ENCODE measurements around the gene CHRM1. TPM values are rescaled to one million over a fixed set of nuclear protein-coding genes. Genes with fewer than 3 reads are reported as not detected.
"Not testable (repeated sequence)": the region's sequence is repeated elsewhere in the genome, so short reads cannot be mapped to it uniquely, and the experiment has no call there.

Gene CHRM1, protein sequence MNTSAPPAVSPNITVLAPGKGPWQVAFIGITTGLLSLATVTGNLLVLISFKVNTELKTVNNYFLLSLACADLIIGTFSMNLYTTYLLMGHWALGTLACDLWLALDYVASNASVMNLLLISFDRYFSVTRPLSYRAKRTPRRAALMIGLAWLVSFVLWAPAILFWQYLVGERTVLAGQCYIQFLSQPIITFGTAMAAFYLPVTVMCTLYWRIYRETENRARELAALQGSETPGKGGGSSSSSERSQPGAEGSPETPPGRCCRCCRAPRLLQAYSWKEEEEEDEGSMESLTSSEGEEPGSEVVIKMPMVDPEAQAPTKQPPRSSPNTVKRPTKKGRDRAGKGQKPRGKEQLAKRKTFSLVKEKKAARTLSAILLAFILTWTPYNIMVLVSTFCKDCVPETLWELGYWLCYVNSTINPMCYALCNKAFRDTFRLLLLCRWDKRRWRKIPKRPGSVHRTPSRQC
- total RNA-seq: not detected in 2 replicates

DNA sequence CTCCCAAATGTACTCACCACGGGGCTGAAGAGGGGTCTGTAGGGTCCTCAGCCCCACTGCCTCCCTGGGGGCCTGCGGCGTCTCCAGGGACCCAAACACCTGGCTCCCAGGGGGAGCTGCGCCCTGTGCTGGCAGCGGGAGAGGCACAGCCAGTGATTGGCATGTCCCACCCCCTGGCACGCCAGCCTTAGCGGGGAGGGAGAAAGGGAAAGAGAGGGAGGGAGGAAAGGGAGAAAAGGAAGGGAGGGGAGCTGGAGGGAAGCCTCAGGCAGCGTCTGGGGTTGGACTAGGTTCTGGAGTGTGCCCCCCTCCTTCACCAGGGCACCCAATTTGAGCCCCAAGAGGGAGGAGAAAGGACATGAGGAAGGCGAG is at the start of gene CHRM1:
Gene CHRM1 (minus strand): TSS at position 163 of the 372 bp plus-strand sequence. CDS start 10,263 bp downstream, outside the sequence.
- DNase-seq (ENCODE audit: extremely low read depth, low read depth, low spot score): no peak

- DNase-seq (ENCODE audit: extremely low read depth, low read depth, low spot score): no peak
Observed at GRCh38 chr11:62965574-62965973, 44.4 kb upstream of the CHRM1 start.

- no peak for DNase-seq (ENCODE audit: extremely low read depth, low read depth, low spot score)
Observed at GRCh38 chr11:62962391-62962790, 41.2 kb upstream of the CHRM1 start.

- DNase-seq (ENCODE audit: extremely low read depth, low read depth, low spot score): no peak
Observed at GRCh38 chr11:62961017-62961570, 39.9 kb upstream of the CHRM1 start.

- no peak for DNase-seq (ENCODE audit: extremely low read depth, low read depth, low spot score)
Observed at GRCh38 chr11:62959422-62959980, 38.3 kb upstream of the CHRM1 start.

DNA sequence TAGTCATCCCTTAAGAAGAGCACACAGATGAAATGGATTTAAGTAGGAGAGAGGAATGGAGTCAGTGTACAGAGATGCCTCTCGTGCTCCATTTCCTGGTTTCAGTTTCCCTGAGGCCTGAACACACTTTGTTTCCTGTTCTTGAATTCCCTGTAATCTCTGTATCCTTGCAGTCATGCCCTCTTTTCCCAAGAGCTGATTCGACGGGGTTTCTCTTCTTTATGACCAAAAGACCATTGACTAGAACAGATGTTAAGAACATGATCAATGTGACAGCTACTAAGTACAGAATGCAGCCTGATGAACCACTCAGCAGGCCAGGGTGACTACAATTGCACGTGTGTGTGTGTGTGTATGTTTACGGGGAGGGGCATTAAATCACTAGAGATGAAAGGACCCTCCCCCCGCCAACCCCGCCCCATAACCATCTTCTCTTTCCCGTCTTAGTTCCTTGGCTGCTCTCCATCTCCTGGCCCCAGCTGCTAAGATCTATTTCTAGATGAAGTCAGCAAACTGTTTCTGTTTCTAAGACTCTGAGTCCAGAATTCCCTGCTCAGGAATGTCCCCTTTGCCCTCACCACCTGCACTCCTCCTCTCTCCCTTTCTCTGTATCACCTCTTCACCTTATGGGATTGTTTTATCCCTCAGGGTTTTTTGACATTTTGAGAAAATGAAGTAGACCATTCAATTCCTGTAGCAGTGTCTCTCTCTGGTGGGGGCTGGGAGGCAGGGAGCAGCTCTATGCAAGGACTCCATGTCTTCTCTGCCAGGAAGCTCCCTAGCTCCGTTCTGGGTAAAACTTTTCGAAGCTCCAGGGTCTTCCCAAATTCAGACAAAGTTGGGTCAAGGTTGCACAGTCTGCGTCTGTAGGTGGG is 37.6 kb upstream of the CHRM1 start:
- no peak for DNase-seq (ENCODE audit: extremely low read depth, low read depth, low spot score)

DNA sequence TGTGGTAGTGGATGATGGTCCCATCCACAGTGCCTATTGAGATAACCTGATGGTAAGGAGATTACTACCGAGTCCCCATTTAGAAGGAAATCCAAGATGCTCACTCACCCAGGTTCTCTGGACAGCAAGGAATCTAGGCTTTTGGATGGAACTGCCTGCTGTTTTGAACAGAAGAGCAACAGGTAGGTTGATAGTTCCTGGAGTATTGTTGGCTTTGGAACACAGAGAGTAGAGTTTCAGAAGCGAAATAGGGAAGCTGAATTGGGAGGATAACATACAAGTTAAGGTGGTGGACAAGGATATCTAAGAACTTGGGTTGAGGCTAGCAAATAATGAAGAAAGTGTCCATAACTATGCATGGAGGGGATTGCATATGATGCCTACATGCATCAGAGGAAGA is 36.0 kb upstream of the CHRM1 start:
- no peak for DNase-seq (ENCODE audit: extremely low read depth, low read depth, low spot score)

DNA sequence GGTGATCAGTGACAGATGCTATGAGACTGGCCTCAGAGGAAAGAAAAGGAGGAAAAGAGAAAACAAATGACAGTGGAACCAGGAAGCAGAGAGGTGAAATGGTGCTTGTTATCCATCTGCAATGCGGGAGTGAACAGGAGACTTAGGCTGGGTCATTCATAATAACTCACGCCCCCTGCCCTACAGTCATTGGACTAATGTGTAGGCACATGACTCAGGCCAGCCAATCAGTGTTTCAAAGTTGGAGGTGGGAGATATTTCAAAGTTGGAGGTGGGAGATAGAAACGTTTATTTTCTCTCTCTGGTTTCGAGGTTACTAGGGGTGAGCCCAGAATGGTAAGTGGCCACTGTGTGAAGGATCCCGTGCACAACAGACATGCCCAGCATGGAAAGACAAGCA is 33.3 kb upstream of the CHRM1 start:
- no peak for DNase-seq (ENCODE audit: extremely low read depth, low read depth, low spot score)

DNA sequence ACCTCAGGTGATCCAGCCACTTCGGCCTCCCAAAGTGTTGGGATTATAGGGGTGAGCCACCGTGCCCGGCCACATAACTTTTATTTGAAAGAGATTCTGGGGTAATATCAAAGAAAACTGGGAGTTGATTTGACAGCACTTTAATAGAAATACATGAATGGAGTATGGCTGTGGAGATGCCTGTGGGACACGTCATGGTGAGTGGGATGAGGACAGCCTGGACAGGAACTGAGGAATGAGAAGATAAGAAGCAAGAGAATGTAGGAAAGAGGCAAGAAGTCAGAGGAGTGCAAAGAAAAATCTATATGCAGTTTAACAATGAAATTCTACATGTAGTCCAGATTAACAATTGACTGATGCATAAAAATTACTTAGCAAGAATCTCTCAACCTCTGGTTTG is 32.6 kb upstream of the CHRM1 start:
- no peak for DNase-seq (ENCODE audit: extremely low read depth, low read depth, low spot score)

DNA sequence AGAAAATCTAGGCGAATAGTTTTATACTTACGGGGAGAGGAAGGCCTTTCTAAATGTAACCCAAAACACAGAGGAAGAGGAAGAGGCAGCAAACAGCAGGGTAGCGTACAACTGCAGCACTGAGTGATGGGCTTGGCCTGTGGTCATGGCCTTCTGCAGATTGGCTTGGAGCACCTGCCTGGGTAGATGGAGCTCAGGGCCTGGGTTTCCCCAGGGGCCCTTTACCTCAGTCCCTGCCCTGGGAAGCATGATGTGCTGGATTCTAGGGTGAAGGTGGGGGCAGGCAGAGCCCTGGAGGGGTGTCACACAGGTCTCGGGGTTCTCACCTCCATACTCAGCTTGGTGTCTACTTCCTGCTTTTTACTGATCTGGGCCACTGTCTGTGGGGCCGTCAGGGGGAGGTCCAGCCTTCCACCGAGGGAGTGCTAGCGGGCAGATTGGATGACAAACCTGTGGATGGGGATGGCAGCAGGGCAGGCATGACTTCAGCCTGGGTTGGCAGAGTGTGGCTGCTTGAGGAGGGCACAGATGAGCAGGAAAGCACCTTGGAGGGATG is 27.7 kb upstream of the CHRM1 start:
- DNase-seq (ENCODE audit: extremely low read depth, low read depth, low spot score): no peak

GRCh38 chr11:62945538-62945937 is 24.4 kb upstream of the CHRM1 start:
- DNase-seq (ENCODE audit: extremely low read depth, low read depth, low spot score): not testable (repeated sequence)

GRCh38 chr11:62937528-62937927 is 16.4 kb upstream of the CHRM1 start:
- DNase-seq (ENCODE audit: extremely low read depth, low read depth, low spot score): not testable (repeated sequence)

DNA sequence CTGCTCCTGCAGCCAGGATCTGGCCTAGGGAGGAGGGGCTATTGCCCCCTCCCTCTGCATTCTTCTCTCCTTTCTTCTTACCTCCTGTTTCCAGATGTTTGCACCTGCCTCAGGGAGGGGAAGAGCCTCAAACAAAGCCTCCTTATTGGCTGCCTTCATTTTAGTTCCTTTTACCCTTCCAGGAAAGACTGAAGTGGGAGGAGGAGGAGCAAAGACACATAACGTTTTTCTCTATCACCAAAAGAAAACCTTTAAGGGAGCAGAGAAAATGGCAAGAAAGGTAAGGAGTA is 13.3 kb upstream of the CHRM1 start:
- DNase-seq (ENCODE audit: extremely low read depth, low read depth, low spot score): no peak

DNA sequence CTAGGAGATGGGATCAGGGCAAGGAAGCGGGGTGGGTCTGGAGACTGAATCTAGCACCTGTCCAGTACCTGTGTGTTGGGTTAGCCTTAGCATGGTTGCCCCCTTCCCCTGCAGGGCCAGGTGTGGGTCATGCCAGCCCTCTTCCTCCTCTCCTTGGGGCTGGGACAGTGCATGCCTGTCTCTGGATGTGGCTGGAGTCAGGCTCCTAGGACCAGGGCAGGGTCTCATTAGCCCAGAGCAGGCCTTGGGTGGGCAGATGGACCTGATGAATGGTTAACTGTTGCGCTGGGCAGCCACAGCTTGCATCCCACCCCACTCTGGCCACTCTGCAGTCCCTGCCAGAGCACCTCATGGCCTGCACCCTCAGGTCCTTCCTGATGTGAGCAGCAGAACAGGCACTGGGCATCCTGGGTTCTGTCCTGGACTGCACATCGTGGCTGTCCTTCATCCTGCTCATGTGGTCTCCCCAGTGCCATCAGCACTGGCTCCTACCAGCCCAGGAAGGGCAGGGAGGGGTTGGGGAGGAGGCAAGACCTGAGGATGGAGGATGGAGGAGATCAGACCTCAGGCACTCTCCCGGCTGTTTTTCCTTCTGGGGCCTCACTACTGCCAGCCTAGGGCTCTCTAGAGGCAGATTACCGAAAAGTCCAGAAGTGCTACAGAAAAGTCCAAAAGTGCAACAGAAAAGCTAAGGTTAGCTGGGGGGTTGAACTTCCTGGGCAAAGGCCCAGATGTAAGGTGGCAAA is 12.8 kb upstream of the CHRM1 start:
- no peak for DNase-seq (ENCODE audit: extremely low read depth, low read depth, low spot score)

DNA sequence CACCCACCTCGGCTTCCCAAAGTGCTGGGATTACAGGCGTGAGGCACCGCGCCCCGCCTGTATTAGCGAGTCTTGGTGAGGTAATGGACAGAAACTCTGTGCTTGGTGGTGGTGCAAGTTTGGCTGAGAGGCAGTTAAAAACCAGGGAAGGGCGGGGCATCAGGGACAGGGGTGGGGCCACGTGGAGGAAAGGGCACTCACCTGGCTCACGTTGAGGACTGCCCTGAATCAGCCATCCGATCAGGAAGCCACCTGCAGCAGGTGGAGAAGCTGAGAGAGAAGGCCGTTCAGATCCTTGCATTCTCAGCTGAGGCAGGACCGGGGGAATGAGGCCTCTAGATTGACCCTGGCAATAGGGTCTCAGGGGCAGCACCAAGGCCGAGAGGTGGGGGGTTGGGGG is 12.1 kb upstream of the CHRM1 start:
- no peak for DNase-seq (ENCODE audit: extremely low read depth, low read depth, low spot score)

GRCh38 chr11:62931499-62932278 is 10.5 kb upstream of the CHRM1 start:
- DNase-seq (ENCODE audit: extremely low read depth, low read depth, low spot score): no peak

GRCh38 chr11:62930666-62931065 is 9.5 kb upstream of the CHRM1 start:
- no peak for DNase-seq (ENCODE audit: extremely low read depth, low read depth, low spot score)

GRCh38 chr11:62930157-62930556 is 9.0 kb upstream of the CHRM1 start:
- DNase-seq (ENCODE audit: extremely low read depth, low read depth, low spot score): no peak

DNA sequence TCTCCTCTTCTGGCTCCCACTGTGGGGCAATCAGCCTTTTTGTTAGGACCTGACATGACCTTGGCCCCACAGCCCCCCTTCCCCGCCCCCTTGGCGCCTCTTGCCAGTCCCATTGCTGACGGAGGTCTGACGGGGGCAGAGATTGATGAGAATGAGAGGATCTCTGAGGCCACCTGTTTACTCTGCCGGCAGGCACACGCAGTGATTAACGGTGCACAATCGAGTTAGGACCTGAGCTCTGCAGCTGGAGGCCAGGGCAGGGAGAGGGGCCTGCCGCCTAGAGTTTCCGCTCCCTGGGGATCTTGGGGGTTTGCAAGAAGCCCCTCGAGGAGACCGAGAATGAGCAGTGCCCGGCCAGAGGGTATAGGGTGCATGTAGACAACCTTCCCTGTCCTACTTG is 6.8 kb upstream of the CHRM1 start:
- no peak for DNase-seq (ENCODE audit: extremely low read depth, low read depth, low spot score)

Data from glomerular endothelial cell (primary cell).